ENCODE results near the gene AGTRAP.

Gene AGTRAP

DNA sequence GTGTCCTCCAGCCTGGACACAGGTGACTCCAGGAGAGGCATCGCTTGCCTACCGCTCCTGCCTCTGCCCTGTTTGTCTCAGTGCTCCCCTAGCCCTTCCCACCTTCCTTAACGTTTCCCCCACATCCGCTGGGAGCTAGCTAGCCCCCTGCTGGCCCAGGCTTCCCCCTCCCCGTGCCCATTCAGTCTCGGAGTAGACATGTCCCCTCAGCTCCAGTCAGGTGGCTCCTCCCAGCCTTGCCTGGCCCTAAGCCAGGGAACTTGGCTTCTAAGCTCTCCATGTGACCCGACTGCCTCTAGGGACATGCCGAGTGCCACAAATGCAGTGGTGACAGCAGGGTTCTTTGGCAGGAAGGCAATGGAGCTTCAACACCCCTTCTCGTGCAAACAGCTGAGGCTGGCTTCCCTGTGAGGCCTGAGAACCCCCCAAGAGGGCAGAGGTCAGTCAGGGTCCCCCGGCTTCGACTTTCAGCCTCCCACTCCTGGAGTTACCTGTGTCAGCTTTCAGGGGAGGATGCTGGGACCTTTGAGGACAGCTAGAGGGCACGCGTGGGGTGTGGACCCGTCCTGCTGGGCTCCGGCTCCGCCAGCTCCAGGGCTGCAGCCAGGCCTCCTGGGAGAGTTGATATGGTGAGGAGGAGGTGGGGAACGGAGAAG, 28.2 kb upstream of the AGTRAP start:
- no peaks in the 10 kb centered on the region for H3K36me3 ChIP-seq
- intact Hi-C loops (cut with DNase I; ENCODE audit: low total_unique reads), result no loop called here
- H3K4me3 ChIP-seq, result no peak overlapping the region
- no peaks in the 10 kb centered on the region for H3K9me3 ChIP-seq
- peaks cover 0 to 10% (median 4%) of the 10 kb centered on the region in 4 donors for H3K4me1 ChIP-seq
- TF ChIP-seq, protein P1, sequence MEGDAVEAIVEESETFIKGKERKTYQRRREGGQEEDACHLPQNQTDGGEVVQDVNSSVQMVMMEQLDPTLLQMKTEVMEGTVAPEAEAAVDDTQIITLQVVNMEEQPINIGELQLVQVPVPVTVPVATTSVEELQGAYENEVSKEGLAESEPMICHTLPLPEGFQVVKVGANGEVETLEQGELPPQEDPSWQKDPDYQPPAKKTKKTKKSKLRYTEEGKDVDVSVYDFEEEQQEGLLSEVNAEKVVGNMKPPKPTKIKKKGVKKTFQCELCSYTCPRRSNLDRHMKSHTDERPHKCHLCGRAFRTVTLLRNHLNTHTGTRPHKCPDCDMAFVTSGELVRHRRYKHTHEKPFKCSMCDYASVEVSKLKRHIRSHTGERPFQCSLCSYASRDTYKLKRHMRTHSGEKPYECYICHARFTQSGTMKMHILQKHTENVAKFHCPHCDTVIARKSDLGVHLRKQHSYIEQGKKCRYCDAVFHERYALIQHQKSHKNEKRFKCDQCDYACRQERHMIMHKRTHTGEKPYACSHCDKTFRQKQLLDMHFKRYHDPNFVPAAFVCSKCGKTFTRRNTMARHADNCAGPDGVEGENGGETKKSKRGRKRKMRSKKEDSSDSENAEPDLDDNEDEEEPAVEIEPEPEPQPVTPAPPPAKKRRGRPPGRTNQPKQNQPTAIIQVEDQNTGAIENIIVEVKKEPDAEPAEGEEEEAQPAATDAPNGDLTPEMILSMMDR (IDR thresholded peaks at IDR 0.05), result no peak
- H3K27me3 ChIP-seq, result peaks cover 0 to 82% of the 10 kb centered on the region in 2 donors
- H3K27ac ChIP-seq, result no peak overlapping the region
- DNase-seq, result peak in 1 of 2 donors; percentile 29

DNA sequence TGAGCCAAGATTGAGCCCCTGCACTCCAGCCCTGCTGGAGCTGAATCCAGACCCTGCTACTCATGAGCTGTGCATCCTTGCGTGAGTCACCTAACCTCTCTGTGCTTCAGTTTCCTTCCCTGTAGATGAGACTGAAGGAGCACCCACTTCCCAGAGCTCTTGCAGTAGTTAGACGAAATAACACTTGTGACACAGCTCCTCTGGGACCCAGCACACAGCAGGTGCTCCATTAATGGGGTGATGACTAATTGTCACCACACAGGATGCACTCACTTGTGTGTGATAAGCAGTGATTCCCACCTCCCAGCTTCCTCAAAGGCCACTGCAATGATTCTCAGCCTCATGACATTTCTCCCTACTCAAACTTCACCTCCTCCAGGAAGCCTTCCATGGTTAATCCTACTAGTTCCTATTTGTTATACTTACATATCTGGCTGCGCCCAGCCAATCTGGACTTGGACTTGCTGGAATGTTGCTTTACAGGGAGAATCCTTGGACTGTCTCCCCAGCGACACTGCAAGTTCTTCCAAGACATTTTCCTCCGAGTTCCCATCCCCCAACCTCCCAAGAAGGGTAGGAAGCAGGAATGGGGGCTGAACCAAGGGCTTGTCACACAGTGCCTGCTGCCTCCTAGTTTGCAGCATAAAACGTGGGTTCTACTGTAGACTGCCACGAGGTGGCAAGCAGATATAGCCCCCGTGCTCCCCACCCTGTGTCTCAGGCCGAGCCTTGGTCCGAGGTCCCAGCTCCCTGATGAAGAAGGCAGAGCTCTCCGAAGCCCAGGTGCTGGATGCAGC, 27.2 kb upstream of the AGTRAP start:
- H3K4me1 ChIP-seq, result peaks cover 0 to 10% (median 4%) of the 10 kb centered on the region in 4 donors
- no peak overlapping the region for H3K4me3 ChIP-seq
- intact Hi-C loops (cut with DNase I; ENCODE audit: low total_unique reads), result no loop called here
- TF ChIP-seq, protein P1 (IDR thresholded peaks at IDR 0.05), result no peak
- H3K27ac ChIP-seq, result no peak overlapping the region
- no peak for DNase-seq
- H3K9me3 ChIP-seq, result no peaks in the 10 kb centered on the region
- peaks cover 0 to 78% of the 10 kb centered on the region in 2 donors for H3K27me3 ChIP-seq
- no peaks in the 10 kb centered on the region for H3K36me3 ChIP-seq

DNA sequence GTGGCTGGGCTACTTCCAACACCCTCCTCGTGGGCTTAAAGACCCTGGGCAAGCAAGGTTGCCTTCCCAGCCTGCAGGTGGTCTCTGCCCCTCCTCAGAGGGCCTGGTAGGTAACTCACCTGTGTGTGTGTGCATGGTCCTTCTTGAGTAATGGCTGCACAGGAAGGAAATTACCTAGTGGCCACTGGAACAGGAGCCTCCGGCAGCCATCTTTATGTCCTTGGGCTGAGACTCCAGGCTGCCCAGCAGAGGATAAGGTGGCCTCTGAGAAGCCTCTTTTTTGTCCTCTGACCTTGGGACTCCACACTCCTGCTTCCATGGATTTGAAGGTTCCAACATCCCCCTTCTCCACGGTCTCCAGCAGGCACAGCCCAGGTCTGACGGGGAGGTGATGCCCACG, 24.4 kb upstream of the AGTRAP start:
- intact Hi-C loops (cut with DNase I; ENCODE audit: low total_unique reads), result no loop called here
- H3K27me3 ChIP-seq, result peaks cover 0 to 80% of the 10 kb centered on the region in 2 donors
- H3K4me1 ChIP-seq, result peaks cover 0 to 10% (median 4%) of the 10 kb centered on the region in 4 donors
- H3K27ac ChIP-seq, result no peak overlapping the region
- TF ChIP-seq, protein P1 (IDR thresholded peaks at IDR 0.05), result no peak
- DNase-seq, result no peak
- no peaks in the 10 kb centered on the region for H3K36me3 ChIP-seq
- no peak overlapping the region for H3K4me3 ChIP-seq
- H3K9me3 ChIP-seq, result no peaks in the 10 kb centered on the region

DNA sequence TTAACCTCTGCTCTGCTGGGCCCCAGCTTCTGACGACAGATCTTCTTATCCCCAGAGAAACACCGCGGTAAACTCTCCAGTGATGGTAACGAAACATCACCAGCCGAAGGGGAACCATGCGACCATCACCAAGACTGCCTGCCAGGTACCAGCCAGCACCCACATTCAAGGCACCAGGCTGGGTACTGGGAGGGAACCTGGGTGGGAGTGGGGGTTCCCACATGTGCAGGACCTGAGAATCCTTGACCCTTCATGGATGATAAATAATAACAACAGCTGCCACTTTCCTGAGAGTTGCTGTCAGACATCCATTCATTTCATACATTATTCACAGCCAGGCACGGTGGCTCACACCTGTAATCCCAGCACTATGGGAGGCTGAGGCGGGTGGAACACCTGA, 23.7 kb upstream of the AGTRAP start:
- H3K4me1 ChIP-seq, result peaks cover 0 to 10% (median 4%) of the 10 kb centered on the region in 4 donors
- peaks cover 0 to 75% of the 10 kb centered on the region in 2 donors for H3K27me3 ChIP-seq
- H3K4me3 ChIP-seq, result no peak overlapping the region
- intact Hi-C loops (cut with DNase I; ENCODE audit: low total_unique reads), result no loop called here
- H3K9me3 ChIP-seq, result no peaks in the 10 kb centered on the region
- DNase-seq, result no peak
- H3K27ac ChIP-seq, result no peak overlapping the region
- TF ChIP-seq, protein P1 (IDR thresholded peaks at IDR 0.05), result no peak
- no peaks in the 10 kb centered on the region for H3K36me3 ChIP-seq

DNA sequence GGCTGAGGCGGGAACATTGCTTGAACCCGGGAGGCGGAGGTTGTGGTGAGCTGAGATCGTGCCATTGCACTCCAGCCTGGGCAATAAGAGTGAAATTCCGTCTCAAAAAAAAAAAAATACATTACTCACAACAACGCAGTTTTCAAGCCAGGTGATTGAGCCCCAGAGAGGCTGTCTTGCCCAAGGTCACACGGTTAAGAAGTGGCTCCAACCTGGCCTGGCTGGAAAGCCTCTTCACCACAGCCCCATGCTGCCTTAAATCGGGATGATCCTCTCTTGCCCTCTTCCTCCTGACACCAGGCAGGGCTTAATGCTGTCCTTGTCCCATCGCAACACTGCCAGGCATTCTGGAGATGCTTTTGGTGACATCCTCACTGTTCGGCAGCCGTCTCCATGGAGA, 22.8 kb upstream of the AGTRAP start:
- Histone ChIP-seq H3K27ac (no peak overlapping the region), H3K9me3 (no peaks in the 10 kb centered on the region), H3K27me3 (peaks cover 0 to 67% of the 10 kb centered on the region in 2 donors), H3K4me1 (peaks cover 0 to 1% (median under 1%) of the 10 kb centered on the region in 4 donors), H3K36me3 (no peaks in the 10 kb centered on the region), H3K4me3 (no peak overlapping the region)
- intact Hi-C loops (cut with DNase I; ENCODE audit: low total_unique reads), result no loop called here
- DNase-seq, result no peak
- TF ChIP-seq, protein P1 (IDR thresholded peaks at IDR 0.05), result no peak

All from tibial artery (tissue), 4 donors.